GM19397 (cell line): ENCODE measurements around the gene NPAS3.
A peak's percentile ranks its signal among the peaks of the same experiment; 100 is the strongest.

Experiments
- ATAC-seq: cut with Tn5 transposase; IDR thresholded peaks from one replicate; pipeline ENCODE4 v1.9.1; 2021; ENCODE audit warnings: mild to moderate bottlenecking, moderate library complexity; ENCODE audit not compliant: unreplicated experiment

Gene NPAS3

GRCh38 chr14:33249233-33249820 lies 310.6 kb downstream of the NPAS3 start:
- ATAC-seq = no peak

GRCh38 chr14:33250963-33251362 lies 312.3 kb downstream of the NPAS3 start:
- no peak for ATAC-seq

- ATAC-seq = no peak
These were observed 315.7 kb downstream of the NPAS3 start for GRCh38 chr14:33254342-33254741.

GRCh38 chr14:33254861-33255395 lies 316.2 kb downstream of the NPAS3 start:
- no peak for ATAC-seq

- no peak for ATAC-seq
These were observed 319.1 kb downstream of the NPAS3 start for GRCh38 chr14:33257796-33258195.

- no peak for ATAC-seq
These were observed 321.1 kb downstream of the NPAS3 start for GRCh38 chr14:33259764-33260163.

GRCh38 chr14:33271216-33271615 lies 332.5 kb downstream of the NPAS3 start:
- ATAC-seq = no peak

- ATAC-seq = no peak
These were observed 333.2 kb downstream of the NPAS3 start for GRCh38 chr14:33271891-33272290.

GRCh38 chr14:33273978-33274377 lies 335.3 kb downstream of the NPAS3 start:
- peak; percentile 53 for ATAC-seq

GRCh38 chr14:33275879-33276278 lies 337.2 kb downstream of the NPAS3 start:
- no peak for ATAC-seq

- ATAC-seq = no peak
These were observed 341.2 kb downstream of the NPAS3 start for GRCh38 chr14:33279865-33280264.

GRCh38 chr14:33280646-33281045 lies 342.0 kb downstream of the NPAS3 start:
- no peak for ATAC-seq

GRCh38 chr14:33282331-33283230 lies 343.9 kb downstream of the NPAS3 start:
- no peak for ATAC-seq

GRCh38 chr14:33285902-33286700 lies 347.4 kb downstream of the NPAS3 start:
- ATAC-seq = no peak

GRCh38 chr14:33287189-33287588 lies 348.5 kb downstream of the NPAS3 start:
- no peak for ATAC-seq

GRCh38 chr14:33290641-33291040 lies 352.0 kb downstream of the NPAS3 start:
- no peak for ATAC-seq

- ATAC-seq = no peak
These were observed 352.9 kb downstream of the NPAS3 start for GRCh38 chr14:33291529-33292104.

- ATAC-seq = no peak
These were observed 355.7 kb downstream of the NPAS3 start for GRCh38 chr14:33294419-33294818.

GRCh38 chr14:33297565-33297964 lies 358.9 kb downstream of the NPAS3 start:
- ATAC-seq = no peak

- ATAC-seq = no peak
These were observed 369.1 kb downstream of the NPAS3 start for GRCh38 chr14:33307691-33308251.

GRCh38 chr14:33309106-33309505 lies 370.4 kb downstream of the NPAS3 start:
- no peak for ATAC-seq
